ENCODE data around the gene MPC2.

GRCh38 chr1:167923324-167924056 is 13.4 kb downstream of the MPC2 start:
- TF ChIP-seq CTCF (IDR thresholded peaks at IDR 0.05 in 4 of 5, conservative IDR thresholded peaks at IDR 0.05 in 1 of 5) = no peak
- no peak for TF ChIP-seq POLR2A (IDR thresholded peaks at IDR 0.05)

Data from gastrocnemius medialis (tissue), 4 donors.